ENCODE data around the gene PCDH12.

PCDH12 gene

DNA sequence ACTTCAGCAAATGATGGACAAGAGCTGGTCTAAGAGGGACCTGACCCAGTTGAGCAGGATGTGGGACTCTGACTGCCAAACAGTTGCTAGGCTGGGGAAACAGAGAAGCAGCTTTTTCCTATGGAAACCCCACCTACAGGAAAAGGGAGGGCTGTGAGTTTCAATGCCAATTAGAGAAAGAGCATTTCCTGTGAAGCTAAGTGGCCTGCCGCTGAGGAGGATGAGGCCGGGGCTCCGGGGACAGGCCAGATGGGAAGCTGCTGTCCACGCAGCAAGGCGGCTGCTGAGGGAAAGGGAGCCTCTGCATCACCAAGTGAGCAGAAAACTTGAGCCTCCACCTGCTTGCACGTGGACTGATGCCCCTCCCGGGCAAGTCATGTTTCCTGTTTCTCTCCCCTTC, at the start of gene PCDH12:
Gene PCDH12 (minus strand): TSS at position 90 of the 400 bp plus-strand sequence. CDS start 351 bp downstream, outside the sequence.
- TF ChIP-seq GATA3 (IDR thresholded peaks at IDR 0.05; ENCODE audit: low read depth, low read length) (no peak), GATA2 (IDR thresholded peaks at IDR 0.05; ENCODE audit: low read depth, low read length) (no peak)

DNA sequence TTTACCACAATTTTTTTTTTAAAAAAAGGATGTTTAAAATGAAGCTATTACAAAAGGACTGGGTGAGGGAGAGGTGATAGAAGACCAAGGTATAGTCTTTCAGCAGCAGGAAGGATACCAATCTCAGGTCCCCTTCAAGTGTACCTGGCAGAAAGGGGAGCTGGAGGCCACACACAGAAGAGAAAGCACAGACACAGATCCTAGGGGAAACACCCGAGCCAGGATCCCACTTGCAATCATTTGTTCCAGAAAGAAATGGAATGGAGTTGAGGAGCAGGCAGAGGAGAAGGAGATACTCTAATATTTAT, 49.2 kb upstream of the PCDH12 start:
- TF ChIP-seq GATA2 (IDR thresholded peaks at IDR 0.05; ENCODE audit: low read depth, low read length) (no peak), GATA3 (IDR thresholded peaks at IDR 0.05; ENCODE audit: low read depth, low read length) (no peak)

GRCh38 chr5:142006363-142007236, 48.6 kb upstream of the PCDH12 start:
- TF ChIP-seq GATA3 (IDR thresholded peaks at IDR 0.05; ENCODE audit: low read depth, low read length) (no peak), GATA2 (IDR thresholded peaks at IDR 0.05; ENCODE audit: low read depth, low read length) (no peak)

- TF ChIP-seq GATA3 (IDR thresholded peaks at IDR 0.05; ENCODE audit: low read depth, low read length) (no peak), GATA2 (IDR thresholded peaks at IDR 0.05; ENCODE audit: low read depth, low read length) (no peak)
Measured at GRCh38 chr5:142003266-142003800, 45.3 kb upstream of the PCDH12 start.

GRCh38 chr5:142000704-142001484, 42.9 kb upstream of the PCDH12 start:
- TF ChIP-seq GATA3 (IDR thresholded peaks at IDR 0.05; ENCODE audit: low read depth, low read length) = no peak
- TF ChIP-seq GATA2 (IDR thresholded peaks at IDR 0.05; ENCODE audit: low read depth, low read length) = no peak

GRCh38 chr5:142000173-142000572, 42.2 kb upstream of the PCDH12 start:
- no peak for TF ChIP-seq GATA2 (IDR thresholded peaks at IDR 0.05; ENCODE audit: low read depth, low read length)
- no peak for TF ChIP-seq GATA3 (IDR thresholded peaks at IDR 0.05; ENCODE audit: low read depth, low read length)

- TF ChIP-seq GATA2 (IDR thresholded peaks at IDR 0.05; ENCODE audit: low read depth, low read length) (no peak), GATA3 (IDR thresholded peaks at IDR 0.05; ENCODE audit: low read depth, low read length) (no peak)
Measured at GRCh38 chr5:141997358-141997960, 39.5 kb upstream of the PCDH12 start.

DNA sequence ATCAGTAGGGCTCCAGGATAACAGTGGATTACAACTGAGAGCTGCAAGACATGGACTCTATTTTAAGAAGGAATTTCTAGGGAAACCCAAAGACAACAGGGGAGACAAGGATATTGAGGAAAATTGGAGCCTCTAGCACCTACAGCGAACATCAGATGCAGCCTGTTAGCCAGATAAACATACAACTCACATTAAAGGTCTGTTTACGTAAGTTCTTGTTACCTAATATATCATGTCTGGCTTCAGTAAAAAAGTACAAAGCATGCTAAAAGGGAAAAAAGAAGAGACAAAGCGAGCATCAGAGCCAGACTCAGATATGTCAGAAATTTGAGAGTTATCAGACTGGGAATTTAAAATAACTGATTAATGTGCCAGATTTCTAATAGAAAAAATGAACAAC, 37.7 kb upstream of the PCDH12 start:
- TF ChIP-seq GATA2 (IDR thresholded peaks at IDR 0.05; ENCODE audit: low read depth, low read length) (no peak), GATA3 (IDR thresholded peaks at IDR 0.05; ENCODE audit: low read depth, low read length) (no peak)

DNA sequence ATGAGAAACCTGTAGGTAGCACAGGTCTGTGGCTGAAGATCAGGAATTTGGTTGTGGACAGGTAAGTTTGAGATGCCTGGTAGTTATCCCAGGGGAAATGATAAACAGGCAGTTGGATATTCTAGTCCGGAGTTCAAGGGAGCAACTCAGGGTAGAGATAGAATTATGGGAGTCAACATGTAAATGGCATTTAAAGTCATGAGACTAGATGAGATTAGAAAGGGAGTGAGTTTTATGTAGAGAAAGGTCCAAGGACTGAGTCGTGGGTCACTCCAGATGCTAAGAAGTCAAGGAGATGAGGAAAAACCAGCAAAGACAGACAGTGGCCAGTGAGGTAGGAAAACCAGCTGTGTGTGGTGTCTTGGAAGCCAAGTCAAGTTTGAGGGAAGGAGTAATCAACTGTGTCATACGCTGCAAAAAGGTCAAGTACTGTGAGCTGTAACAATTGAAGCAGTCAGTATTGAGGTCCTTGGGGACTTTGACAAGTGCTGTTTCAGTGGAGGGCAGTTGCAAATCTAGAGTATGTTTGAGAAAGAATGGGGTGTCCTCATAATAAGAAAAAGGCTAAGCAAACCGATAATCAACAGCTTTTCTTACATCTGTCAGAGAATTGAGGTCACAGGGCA, 36.6 kb upstream of the PCDH12 start:
- TF ChIP-seq GATA3 (IDR thresholded peaks at IDR 0.05; ENCODE audit: low read depth, low read length) (no peak), GATA2 (IDR thresholded peaks at IDR 0.05; ENCODE audit: low read depth, low read length) (no peak)

DNA sequence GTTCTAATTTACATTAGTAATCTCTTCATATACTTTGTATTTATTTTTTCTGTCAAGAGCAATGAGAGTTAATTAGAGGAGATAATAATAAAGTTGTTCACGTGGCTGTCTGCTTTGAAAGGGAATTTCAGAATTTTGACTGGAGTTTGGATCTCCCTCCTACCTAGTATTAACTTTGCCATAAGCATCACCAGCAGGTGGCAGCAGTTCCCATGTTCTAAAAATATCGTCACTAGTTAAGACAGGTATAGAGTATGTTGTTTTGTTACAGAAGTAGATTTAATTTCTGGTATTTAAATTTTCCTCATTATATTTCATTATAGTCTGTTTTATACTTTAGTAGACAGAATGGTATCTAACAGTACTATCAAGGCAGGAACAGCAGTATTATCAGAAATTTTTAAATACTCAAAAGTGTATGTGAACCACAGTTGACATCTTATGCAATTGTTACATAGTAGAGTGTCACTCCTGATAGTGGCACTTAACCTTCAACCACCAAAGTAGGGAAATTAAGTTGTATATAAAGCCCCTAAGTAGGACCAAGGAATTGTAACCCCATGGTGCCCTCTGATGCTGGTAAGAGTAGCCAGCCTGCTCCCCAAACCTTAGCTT, 34.5 kb upstream of the PCDH12 start:
- TF ChIP-seq GATA2 (IDR thresholded peaks at IDR 0.05; ENCODE audit: low read depth, low read length) = no peak
- TF ChIP-seq GATA3 (IDR thresholded peaks at IDR 0.05; ENCODE audit: low read depth, low read length) = no peak

DNA sequence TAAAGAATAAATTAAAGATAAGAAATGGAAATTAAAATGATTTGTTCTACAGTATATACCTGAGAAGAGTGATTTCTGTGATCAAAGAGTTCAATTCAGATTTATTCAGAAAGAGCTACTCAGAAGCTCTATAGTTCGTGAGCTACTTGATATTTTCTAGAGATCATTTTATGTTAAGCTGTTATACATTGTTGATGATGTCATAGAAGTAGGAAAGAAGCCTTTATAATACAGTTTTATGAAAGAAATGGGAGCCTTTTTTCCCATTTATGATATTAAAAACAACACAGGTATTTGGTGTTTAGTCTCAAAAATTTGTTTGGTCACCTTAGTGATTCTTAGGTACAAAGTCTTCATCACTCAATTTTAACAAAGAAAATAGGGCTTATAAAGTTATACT, 31.7 kb upstream of the PCDH12 start:
- TF ChIP-seq GATA3 (IDR thresholded peaks at IDR 0.05; ENCODE audit: low read depth, low read length) = no peak
- TF ChIP-seq GATA2 (IDR thresholded peaks at IDR 0.05; ENCODE audit: low read depth, low read length) = no peak

DNA sequence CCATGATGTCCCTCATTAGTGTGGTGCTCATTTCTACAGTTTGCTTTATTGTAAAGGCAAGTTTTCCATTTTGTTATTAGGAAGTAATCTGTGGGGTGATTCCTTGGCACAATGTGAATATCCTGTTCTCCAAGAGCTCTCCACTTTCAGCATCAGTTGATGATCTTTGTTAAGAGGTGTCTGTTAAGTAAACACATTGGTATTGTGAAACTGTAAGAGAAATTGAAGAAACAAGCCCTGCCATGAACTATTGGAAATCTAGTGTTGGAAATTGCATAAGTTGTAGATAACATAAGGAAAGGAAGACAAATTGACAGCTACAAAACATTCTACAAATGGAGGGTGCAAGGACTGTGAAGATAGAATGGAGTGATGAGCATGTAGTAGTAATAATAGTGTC, 28.1 kb upstream of the PCDH12 start:
- no peak for TF ChIP-seq GATA3 (IDR thresholded peaks at IDR 0.05; ENCODE audit: low read depth, low read length)
- TF ChIP-seq GATA2 (IDR thresholded peaks at IDR 0.05; ENCODE audit: low read depth, low read length) = no peak

- TF ChIP-seq GATA2 (IDR thresholded peaks at IDR 0.05; ENCODE audit: low read depth, low read length) (no peak), GATA3 (IDR thresholded peaks at IDR 0.05; ENCODE audit: low read depth, low read length) (no peak)
Measured at GRCh38 chr5:141982626-141983025, 24.6 kb upstream of the PCDH12 start.

All from SH-SY5Y (cell line).